ENCODE results near the gene FMC1.
"Not testable (repeated sequence)": the region's sequence is repeated elsewhere in the genome, so short reads cannot be mapped to it uniquely, and the experiment has no call there.

Gene FMC1

GRCh38 chr7:139341776-139342226 lies 664 bp downstream of the FMC1 start:
- no peak for DNase-seq

- DNase-seq, result no peak
Measured at GRCh38 chr7:139345042-139345441, 3.9 kb downstream of the FMC1 start.

DNA sequence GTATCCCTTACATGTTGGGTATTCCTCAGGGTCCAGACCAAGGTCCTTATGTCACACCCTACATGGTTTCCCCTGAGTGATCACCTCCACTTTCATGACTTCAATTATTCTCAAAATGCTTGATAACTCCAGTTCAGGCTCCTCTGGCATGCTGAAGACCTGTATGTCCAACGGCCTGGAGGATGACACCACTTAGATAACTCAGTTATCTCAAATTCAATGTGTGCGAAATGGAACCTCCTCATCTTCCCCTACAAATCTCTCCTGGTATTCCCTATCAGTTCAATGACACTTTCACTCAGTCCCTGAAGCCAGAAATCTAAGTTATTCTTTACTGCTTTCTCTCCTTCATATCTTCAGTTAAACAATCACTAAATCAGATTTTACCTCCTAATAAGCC lies 9.9 kb downstream of the FMC1 start:
- DNase-seq, result no peak

DNA sequence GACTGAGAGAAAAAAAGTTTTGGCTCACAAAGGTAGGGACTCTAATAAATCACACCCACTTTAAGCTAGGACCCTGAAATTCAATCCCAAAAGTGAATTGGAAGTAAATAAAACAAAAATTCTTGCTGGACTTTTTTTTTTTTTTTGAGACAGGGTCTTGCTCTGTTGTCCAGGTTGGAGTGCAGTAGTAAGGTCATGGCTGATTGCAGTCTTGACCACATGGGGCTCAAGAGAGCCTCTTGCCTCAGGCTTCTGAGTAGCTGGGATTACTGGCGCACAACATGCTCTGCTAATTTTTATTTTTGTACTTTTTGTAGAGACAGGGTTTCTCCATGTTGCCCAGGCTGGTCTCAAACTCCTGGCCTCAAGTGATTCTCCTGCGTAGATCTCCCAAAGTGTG lies 13.6 kb downstream of the FMC1 start:
- DNase-seq, result no peak

DNA sequence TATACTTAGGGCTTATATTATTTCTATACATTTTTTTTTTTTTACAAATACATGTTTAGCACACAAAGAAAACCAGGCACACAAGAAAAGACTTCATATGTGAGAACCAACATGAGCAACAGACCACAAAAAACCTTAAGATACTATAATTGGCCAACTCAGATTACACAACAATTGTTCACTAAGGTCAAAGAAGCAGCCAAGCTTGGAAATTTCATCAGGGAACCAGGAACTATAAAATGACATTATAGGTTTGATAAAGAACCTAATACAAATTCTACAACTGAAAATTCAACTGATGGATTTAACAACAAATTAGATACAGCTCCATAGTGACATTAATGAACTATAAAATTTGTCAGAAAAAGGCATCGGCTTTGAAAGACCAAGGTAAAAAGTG lies 14.2 kb downstream of the FMC1 start:
- no peak for DNase-seq

DNA sequence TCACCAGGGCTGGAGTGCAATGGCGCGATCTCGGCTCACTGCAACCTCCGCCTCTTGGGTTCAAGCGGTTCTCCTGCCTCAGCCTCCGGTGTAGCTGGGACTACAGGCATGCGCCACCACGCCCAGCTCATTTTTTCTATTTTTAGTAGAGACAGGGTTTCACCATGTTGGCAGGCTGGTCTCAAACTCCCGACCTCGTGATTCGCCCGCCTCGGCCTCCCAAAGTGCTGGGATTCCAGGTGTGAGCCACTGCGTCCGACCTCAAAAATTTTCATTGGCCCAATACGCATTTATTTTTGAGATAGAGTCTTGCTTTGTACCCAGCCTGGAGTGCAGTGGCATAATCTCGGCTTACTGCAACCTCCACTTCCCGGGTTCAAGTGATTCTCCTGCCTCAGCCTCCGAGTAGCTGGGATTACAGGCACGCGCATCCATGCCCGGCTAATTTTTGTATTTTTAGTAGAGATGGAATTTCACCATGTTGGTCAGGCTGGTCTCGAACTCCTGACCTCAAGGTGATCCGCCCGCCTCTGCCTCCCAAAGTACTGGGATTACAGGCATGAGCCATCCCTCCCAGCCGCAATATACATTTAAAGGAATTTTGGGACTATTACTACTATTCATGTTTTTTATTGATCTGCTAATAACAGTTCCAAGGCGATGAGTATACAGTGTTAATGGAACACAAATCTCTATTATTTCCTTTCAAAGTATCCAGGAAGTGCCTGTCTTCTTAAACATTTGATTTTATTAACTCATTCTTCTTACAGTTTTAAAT lies 16.8 kb downstream of the FMC1 start:
- DNase-seq, result not testable (repeated sequence)

- peak; percentile 59 for DNase-seq
Measured at GRCh38 chr7:139358541-139359365, 17.6 kb downstream of the FMC1 start.

DNA sequence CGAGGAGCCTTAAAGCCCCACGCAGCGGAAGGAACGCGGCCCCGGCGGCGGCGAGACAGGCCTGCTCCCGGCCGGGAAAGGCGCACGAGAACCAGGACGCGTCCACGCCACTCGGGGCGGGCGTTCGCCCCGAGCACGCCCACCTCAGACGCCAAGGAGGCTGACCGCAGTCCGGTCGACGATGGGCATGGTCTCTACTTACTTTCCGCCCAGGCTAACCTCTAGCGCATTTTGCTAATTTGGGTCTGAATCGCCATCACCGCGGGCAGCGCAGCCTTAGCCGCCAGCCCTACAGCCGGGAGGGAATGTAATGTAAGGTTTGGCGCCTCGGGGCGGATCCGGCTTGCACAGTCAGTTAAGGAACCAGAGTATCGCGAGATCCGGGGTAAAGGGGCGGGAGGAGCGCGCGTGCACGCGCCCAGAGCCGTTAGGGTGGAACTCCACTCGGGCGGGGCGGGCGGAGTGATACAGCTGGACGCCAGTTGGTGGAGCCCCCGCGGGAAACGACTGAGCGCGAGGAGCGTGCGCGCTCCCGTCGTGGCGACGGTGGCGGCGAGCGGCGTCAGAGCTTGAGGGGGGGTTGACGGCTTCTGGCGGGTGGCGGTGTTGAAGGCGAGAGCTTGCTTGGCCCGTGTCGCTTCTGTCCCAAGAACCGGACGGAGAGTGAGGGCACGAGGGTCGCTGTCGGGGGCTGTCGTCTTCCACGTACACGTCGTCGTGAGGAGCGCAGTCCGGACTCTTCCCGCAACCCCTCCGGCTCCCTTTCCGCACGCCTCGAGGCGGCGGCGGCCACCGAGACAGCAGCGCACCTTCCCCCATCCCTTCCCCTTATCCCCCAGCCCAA lies 18.5 kb downstream of the FMC1 start, which contains the start of gene LUC7L2:
TSS of gene LUC7L2 (plus strand) at position 529 of the 844 bp plus-strand sequence. CDS start 368 bp downstream, outside the sequence.
- DNase-seq, result peak; percentile 100

GRCh38 chr7:139360210-139360947 lies 19.2 kb downstream of the FMC1 start:
- DNase-seq, result peak; percentile 99

GRCh38 chr7:139360948-139361307 lies 19.8 kb downstream of the FMC1 start:
- no peak for DNase-seq

GRCh38 chr7:139361523-139361922 lies 20.4 kb downstream of the FMC1 start:
- DNase-seq, result no peak

DNA sequence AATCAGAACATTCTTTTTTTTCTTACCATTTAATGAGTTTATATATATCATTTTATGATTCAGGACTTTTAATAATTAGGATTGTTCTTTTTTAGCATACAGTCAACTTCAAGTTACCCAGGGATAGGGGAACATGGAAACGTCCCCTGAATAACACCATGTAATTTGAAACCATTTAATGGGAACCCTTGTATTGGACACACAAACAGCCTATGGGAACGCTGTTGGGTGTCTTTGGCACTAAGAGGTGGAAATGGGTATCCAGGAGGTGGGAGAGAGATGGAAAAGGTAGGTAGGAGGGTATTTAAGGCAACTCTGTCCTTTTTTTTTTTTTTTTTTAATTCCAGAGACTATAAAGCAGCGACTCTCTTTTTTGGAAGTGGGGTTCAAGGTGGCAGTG lies 21.2 kb downstream of the FMC1 start:
- DNase-seq, result no peak

DNA sequence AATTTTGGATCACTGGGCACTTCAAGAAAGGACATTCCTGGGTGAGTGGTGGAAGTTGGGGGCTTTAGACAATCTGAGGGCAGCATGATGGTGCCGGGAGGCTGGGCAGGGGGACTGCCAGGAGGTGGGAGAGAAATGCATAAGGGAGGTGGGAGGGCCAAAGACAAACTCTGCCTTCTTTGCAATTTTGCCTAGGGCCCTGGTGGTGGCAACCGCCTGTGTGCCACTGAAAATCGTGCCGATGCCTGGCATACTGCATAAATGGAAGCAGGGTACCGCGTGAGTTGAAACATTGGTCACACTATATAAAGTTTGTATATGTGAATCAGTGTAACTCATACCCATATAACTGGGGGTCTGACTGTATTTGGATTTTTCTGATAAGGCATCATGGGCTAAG lies 21.8 kb downstream of the FMC1 start:
- DNase-seq, result no peak

DNA sequence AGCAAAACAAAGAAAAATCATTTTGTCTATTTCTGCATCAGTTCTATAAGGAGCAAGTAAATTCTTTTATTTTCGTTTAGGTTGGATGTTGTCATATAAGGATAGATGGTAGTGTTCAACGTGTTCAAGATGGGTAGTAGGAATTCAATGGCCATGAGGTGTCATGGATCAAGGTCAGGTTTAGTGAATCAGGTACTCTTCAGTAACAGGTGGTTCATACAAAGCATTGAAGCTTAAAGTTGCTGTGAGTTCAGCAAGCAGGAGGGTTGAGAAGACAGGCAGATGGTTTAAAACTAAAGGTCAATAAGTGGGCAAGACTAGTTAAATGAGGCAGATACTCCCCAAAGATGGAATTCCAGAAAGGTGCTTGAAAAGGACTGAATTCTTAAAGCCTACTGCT lies 24.2 kb downstream of the FMC1 start:
- no peak for DNase-seq

- no peak for DNase-seq
Measured at GRCh38 chr7:139366400-139366799, 25.3 kb downstream of the FMC1 start.

DNA sequence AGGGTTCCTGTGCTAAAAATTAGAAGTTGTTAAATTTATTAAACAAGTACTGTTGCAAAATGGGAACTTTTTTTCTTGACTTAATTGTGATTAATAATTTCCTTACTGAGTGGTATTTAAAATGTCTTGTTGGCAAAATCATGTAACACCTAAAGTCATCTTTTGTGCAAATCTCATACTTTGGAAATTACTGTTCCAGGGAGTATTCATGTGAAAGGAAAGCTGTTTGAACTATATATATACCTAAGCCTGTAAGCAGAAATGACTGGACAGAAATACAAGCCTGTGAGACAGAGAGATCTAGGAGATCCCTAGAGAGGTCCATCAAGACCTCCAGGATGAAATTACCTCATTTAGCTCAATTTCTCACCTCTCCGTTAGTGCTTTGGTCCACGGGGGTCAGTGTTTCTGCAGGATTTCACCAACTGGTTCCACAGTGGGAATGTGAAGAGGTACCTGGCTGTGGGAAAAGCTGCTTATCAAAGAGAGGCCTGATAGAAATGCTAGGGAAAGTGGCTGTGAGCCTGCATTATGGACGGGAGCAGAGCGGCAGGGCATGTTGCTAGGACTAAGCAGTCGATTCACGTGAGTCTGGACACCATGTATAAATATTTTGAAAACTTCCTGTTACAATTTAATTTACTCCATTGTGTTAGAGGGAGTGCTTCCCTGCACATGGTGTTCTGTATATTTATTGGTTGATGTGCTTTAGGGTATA lies 26.5 kb downstream of the FMC1 start:
- no peak for DNase-seq

DNA sequence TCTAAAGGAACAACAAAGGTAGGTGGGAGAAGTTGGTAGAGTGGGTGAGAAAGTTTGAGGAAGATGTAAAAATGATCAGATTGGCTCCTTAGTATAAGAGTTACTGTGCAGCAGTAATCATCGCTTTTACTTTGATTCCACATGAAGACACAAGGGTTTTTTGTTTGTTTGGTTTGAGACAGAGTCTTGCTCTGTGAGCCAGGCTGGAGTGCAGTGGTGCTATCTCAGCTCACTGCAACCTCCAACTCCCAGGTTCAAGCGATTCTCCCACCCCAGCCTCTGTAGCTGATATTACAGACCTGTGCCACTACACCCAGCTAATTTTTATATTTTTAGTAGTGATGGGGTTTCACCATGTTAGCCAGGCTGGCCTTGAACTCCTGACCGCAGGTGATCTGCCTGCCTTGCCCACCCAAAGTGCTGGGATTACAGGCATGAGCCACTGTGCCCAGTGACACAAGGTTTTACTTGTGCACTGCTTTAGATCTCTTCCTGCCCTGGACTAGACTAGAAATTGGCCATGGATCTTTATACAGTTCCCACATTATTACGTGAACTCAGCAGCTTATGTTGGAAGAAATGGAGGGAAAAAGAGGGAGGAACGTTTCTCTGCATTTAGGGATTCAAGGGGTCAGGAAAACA lies 29.3 kb downstream of the FMC1 start:
- DNase-seq, result no peak

DNA sequence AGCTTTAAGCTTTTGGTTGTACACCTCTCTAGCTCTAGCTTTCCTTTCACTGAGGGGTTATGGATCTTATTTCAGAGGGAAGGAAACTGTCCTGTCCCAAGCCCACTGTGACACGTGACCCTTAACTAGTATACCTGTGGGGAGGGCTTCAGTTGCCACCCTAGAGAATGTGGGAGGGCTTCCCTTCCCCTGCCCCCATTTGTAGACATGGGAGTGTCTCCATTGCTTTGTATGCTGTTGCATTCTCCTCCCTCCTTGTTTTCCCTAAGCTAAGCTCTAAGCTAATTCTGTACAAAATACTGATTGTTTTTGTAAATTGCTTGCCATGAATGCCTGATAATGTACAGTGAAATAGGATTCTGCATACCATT lies 29.8 kb downstream of the FMC1 start:
- DNase-seq, result no peak

DNA sequence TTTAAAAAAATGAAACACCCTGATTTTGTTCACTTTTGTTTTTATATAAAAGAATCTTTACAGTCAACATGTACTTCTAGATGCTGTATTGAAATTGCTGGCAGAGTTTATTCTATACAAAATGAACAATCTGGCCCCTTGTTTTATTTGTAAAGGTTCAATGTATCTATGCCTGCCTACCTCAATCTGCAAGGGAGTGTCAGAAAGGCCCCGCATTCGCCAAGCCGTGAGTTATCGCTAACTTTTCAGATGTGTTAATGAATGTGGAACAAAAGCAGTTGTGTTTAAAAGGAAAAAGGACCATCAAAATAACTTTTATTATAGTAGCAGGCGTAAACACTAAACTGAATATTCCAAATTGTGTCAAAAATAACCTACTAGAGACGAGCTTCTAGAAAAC lies 33.1 kb downstream of the FMC1 start:
- DNase-seq, result no peak

DNA sequence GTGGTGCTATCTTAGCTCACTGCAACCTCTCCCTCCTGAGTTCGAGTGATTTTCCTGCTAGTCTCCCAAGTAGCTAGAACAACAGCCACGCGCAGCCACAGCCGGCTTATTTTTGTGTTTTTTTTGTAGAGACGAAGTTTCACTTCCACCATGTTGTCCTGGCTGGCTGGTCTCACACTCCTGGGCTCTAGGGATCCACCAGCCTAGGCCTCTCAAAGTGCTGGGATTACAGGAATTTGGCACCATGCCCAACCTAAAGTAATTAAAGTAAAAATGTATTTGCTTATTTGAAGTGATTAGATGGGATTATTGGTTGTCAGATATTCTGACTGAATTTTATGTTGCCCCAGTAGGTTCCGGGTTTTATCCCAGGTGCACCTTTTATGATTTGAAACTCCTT lies 41.3 kb downstream of the FMC1 start:
- no peak for DNase-seq

- DNase-seq, result no peak
Measured at GRCh38 chr7:139384611-139385010, 43.5 kb downstream of the FMC1 start.
